Activated T-cell treated with anti-CD3 and anti-CD28 coated beads for 48 hours (primary cell): Measurements from ENCODE around the gene P2RY2.

Source experiments
- DNase-seq: peaks from one replicate; pipeline ENCODE4 v3.0.0-alpha.2; 2020; ENCODE audit warnings: low read depth

Gene P2RY2

DNA sequence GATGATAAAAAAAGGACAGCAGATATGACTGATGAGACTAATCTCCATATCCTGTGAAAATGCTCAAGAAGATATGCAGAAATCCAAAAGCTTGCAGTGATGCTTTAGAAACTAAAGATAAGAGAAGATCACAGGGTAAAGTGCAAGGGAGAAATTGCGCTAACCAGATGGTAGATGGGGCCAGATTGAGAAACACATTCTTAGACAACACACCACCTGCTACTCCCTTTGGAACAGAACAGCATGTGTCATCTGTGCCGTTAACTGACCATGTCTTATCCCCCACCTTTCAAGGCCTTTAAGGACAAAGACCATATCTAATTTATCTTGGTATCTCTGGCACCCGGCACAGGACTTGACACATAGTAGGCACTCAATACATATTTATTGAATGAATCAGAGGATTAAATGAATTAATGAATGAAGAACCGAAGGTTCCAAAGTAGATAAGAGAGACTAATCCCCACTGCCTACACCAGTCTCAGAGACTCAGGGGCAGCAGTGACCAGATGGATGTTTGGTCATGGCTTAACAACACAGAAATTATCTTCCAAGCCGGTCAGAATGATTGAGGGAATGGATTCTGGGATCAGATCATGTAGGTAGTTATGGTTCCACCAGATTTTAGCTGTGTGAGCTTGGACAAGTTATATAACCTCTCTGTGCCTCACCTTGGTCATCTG lies 12.3 kb upstream of the P2RY2 start:
- no peak for DNase-seq

DNA sequence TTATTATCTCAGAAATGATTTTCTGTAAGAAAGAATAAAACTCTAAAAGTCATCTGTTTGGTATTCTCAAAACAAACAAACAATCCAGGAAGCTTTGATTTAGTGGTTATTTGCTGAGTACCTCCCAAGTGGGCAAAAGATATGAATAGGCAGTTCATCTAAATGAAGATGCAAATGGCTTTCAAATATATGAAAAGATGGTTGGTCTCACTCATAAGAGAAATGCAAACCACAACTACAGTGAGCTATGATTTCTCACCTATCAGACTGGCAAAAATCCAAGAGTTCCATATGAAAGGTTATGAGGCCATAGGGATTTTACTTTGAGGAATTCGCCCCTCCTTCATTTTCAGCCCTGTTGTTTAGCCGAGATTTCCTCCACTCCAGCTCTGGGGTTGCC lies 11.3 kb upstream of the P2RY2 start:
- no peak for DNase-seq

DNA sequence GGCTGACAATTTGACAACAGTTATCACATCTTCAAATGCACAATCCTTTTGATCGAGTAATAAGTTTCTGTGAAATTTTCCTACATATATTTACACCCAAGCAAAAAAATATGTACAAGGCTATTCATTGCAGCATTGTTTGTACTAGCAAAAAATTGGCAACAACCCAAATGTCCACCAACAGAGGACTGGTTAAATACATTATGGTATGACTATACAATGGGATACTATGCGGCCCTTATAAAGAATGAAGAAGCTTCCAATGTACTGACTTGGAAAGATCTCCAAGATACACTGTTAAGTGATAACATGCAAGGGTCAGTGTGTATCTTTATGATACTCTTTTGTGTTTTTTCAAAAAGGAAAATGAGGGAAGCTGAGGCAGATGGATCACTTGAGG lies 8.2 kb upstream of the P2RY2 start:
- no peak for DNase-seq

DNA sequence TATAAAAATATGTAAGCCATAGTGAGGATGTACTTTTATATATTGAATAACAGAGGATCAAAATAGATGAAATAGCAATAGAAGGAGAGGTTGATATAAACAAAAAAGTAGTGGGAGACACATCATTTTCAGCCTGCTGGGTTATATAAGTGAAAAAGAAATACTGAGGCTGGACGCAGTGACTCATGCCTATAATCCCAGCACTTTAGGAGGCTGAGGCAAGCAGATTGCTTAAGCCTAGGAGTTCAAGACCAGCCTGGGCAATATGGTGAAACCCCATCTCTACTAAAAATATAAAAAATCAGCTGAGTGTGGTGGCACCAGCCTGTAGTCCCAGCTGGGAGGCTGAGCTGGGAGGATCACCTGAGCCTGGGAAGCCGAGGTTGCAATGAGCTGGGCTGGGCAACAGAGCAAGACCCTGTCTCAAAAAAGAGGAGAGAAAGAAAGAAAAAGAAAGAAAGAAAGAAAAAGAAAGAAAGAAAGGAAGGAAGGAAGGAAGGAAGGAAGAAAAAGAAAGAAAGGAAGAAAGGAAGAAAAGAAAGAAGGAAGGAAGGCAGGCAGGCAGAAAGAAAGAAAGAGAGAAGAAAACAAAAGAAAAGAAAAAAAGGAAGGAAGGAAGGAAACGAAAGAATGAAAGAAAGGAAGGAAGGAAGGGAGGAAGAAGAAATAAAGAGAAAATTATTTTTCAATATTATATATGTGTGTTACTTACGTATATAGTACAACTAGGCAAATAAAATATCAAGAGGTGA lies 7.0 kb upstream of the P2RY2 start:
- no peak for DNase-seq

- DNase-seq = no peak
Measured at GRCh38 chr11:73213196-73214143, 4.6 kb upstream of the P2RY2 start.

- no peak for DNase-seq
Measured at GRCh38 chr11:73215191-73216134, 2.6 kb upstream of the P2RY2 start.

DNA sequence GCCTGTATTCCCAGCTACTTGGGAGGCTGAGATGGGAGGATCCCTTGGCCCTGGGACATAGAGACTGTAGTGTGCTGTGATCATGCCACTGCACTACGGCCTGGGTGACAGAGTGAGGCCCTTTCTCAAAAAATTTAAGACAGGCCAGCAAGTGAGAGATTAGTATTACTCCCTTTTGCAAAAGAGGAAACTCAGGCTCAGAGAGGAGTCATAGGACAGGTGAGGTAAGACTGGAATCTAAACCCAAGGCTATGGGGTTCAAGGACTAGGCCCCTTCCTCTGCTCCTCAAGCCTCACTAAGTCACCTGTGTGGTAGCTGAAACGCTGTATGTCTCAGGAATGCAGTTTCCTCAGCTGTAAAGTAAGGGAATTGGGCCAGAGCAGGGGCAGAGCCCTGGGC lies 1.6 kb upstream of the P2RY2 start:
- no peak for DNase-seq

DNA sequence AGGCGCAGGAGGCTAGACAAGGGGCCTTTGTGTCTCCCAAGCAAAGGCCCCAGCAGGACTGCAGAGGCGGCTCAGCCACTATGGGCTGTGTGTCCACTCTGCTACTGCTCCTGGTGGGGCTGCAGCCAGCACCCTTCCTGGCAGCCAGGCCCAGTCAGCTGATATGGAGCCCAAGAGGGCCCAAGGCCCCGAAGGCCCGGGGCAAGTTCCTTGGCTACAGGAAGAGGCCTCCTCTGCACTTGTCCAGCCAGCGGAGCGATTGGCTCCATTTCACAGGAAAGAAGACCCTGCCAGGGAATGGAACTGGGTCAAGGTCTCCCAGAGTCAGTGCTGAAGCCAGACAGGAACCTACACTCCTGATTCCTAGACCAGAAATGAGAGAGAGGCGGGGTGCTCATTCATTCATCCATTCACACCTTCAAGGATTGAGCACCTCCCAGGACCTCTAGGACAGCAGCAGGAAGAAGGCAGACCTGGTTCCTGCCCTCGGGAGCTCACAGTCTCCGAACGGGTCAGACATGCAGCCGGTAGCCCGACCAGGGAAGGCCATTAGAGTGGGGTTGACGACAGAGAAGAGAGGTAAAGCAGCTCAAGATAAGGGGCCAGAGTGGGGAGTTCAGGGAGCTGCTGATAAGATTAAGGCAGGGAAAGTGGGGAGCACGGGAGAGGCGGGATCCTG lies 811 bp upstream of the P2RY2 start:
- DNase-seq = no peak

GRCh38 chr11:73217810-73218105 lies 323 bp upstream of the P2RY2 start:
- DNase-seq = no peak

DNA sequence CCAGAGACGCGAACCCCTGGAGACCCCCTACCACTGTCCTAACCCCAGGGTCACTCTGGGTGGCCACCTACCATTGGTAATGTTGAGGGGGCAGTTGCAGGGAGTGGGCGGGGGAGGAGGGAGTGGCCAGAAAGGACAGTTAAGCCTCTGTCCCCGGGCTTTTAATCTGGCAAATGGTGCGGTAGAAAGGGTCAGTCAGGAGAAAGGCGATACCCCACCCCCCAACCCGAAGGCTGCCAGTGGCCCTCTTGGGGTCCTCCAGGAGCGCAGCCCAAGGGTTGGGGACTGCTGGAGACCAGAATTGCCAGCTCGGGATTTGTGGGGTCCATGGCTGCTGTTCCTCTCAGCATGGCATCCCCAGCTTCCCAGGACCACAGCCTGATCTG lies 742 bp downstream of the P2RY2 start:
- DNase-seq = no peak

DNA sequence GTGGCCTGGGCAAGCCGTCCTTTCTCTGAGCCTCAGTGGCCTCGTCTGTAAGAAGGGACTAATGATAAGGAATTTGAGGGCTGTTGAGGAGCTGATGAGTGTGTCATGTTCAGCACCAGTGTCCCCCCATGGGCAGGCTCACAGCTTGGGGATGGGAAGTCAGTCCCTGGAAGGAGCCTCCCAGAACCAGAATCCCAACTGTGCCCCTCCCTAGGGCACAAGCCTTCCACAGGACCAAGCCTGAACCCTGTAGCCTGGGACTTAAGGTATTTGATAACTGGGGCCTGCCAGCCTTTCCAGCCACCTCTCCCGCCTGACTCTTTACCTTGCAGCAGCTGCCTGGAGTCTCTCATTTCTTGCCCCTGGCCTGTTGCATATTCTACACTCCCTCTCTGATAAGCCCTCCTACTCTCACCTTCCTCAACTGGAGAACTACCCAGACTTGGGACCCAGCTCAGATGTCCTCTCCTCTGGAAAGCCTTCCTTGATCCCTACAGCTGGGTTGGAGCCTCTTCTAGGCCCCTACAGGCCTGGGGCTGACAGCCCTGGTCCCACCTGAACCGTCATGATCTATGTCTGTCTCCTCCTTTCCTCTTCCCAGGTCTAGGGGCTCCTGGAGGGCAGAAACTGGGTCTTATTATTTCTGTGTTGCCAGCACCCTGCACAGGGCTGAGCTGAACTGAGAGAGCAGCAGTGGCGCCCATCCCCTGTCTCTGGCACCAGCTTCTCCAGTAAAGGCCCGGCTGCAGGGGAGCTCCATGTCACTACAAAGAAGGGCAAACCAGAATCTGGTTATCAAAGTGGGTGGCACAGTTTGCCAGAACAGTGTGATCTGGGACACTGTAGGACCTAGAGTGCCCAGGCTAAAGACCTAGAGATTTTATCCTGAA lies 1.6 kb downstream of the P2RY2 start:
- DNase-seq = no peak

DNA sequence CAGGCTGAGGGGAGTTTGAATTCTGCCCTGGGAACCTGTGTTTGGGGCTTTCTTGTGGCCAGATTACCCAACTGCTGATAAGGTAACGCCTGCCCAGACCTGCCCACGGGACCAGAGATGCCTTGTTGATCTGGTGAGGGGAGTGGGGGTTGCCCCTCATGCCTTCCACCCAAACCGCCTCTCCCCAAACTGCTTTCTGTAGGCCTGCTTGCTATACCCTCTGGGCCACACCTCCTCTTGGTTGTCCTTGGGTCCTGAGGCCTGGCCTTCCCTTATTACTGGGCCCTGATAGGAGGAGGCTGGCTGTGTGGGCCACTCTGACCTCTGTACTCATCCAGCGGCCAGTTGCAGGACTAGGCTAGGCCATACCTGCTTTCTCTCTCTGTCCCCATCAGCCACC lies 3.4 kb downstream of the P2RY2 start:
- no peak for DNase-seq

- no peak for DNase-seq
Measured at GRCh38 chr11:73221996-73222395, 3.9 kb downstream of the P2RY2 start.

DNA sequence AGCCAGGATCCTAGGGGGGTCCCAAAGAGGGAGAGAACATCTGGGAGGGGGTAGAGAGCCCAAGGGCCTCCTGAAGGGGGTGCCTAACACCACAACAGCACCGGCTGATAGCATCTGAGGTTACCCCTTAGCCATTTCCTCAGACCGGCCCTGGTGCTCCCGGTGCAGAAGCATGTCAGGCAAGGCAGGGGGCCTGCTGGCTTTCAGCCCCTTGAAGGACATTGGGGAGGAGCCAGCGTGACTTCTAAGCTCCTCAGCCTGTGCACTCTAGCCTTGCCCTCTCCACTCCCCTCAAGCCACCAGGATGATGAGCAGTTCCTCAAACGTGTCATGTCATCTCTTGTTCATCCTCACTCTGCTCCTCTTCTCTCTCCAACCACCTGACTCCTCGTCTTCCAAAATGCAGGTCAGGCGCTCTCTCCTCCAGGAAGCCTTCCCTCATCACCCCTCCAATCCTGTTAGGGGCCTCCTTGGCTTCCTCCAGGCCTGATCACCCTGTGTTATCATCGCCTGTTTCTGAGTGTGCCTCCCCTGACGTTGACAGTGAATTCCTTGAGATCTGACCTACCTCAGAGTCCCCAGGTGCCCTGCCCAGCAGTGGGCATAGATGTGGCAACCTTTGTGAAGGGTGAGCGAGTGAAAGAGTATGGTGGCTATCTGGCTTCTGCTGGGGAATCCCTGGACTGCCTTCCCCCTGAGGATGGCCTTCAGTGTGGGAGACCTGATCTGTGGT lies 6.1 kb downstream of the P2RY2 start:
- DNase-seq = no peak

GRCh38 chr11:73225001-73225686 lies 7.1 kb downstream of the P2RY2 start:
- DNase-seq = no peak

DNA sequence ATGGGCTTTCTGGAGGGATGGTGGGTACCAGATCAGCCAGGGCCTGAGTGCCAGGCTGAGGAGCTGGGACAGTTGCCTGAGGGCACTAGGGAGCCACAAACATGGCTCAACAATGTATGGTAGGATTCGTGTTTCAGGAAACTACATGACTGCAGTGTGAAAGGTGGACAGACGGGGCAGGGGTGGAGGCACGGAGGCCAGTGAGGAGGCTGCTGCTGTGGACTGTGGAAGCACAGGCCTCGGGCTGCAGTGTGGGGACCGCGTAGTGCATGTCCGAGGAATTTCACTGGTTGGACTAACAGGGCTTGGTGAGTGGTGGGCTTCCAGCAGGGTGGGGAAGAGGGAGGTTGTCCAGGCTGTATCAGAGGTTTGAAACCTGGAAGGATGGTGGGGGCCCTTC lies 7.8 kb downstream of the P2RY2 start:
- DNase-seq = no peak

GRCh38 chr11:73226297-73227006 lies 8.4 kb downstream of the P2RY2 start:
- DNase-seq = no peak

GRCh38 chr11:73227571-73228211 lies 9.6 kb downstream of the P2RY2 start:
- no peak for DNase-seq
